Hematopoietic multipotent progenitor cell treated with erythropoietin and hydrocortisone succinate and interleukin-3 and kit ligand, for 4 days (in vitro differentiated cells): ENCODE results near the gene IFT25.
"Not testable (repeated sequence)": the region's sequence is repeated elsewhere in the genome, so short reads cannot be mapped to it uniquely, and the experiment has no call there.

Experiments
- DNase-seq: peaks from one replicate; pipeline ENCODE4 v3.0.0-alpha.2; 2015

IFT25 gene

DNA sequence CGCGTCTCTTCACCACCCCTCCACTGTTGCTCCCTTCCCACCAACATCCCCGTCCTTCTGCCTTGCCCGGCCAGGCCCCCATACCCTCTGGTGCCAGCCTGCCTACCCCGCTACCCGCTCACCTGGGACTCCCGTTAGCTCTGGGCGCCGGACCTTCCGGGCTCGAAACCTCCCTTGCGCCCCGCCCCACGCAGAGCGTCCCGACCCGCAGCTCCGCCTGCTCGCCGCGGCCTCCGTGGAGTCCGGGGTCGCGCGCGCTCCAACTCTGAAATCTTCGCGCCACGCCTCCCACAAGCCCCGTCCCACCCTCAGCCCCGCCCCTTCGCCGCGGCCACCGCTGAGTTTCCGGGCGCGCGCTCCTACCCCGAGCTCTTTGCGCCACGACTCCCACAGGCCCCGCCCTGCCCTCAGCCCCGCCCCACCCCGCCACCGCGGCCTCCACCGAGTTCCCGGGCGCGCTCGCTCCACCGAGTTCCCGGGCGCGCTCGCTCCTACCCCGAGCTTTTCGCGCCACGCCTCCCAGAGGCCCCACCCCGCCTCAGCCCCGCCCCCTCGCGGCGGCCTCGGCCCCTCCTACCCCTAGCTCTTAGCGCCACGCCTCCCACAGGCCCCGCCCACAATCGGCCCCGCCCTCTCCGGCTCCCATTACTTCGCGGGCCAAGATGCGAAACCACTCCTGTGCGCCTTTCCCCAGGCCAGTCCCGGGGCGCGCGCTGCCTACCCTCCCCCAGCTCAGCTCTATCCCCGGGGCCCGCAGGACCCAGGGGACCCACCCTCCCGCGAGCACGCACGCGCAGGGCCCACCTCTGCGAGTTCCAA is at the start of gene IFT25:
Gene IFT25, minus strand, starts transcription at position 267 of the 819 bp plus-strand sequence. CDS start 5,617 bp downstream, outside the sequence.
- DNase-seq = peak; percentile 96

DNA sequence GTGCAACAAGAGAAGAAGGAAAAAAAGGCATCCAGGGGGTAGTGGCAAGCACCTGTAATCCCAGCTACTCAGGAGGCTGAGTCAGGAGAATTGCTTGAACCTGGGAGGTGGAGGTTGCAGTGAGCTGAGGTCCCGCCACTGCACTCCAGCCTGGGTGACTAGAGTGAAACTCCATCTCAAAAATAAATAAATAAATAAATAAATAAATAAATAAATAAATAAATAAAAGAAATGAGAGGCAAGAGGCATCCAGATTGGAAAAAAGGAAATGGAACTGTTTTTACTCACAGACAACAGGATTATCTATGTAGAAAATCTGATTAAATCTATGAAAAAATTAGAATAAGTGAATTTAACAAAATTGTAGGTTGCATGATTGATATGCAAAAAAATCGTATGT is 49.0 kb upstream of the IFT25 start:
- DNase-seq = not testable (repeated sequence)

DNA sequence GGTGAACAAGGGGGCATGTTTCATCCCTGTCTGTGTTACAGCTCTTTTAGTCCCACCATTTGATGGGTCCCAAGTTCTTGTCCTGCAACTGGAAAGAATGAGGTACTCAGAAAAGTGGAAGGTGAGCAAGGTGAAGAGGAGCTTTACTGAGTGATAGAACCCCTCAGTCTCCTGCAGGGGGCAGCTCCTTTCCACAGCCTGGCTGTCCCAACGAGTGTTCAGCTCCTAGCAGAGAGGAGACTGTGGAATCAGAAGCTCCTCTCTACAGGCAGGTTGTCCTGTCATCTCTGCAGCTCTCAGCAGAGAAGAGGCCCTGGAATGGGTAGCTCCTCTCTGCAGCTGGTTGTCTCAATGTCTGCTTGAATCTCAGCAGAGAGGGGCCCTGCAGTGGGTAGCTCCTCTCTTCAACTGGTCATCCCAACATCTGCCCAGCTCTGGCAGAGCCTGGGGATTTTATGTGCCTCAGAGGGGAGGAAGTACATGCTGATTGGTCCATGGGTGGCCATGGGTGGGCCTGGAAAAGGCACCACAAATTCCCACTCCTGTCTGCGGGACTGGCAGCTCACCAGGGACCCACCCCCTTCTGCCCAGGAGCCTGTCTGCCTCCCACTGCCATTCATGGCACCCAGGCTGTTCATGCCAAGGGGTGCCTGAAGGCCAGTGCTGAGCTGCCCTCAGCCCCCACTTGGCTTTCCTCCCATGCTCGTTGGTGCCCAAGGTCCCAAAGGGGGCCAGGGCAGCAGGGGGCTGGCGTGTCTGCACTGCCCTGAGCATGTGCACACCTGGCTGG is 46.8 kb upstream of the IFT25 start:
- DNase-seq = no peak

DNA sequence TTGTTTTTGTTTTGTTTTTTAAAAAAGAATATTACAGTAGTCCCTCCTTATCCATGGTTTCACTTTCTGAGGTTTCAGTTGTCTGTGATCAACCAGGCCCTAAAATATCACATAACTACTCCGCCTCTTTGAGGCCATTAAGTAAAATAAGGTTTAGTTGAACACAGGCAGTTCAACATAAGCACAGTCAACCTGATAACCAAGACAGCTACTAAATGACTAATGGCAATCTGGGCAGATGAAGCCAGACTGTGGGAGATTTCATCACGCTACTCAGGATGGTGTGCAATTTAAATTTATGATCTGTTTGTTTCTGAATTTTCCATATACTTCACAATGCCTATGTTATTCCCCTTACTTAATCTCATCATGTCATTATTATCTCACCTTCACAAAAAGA is 42.4 kb upstream of the IFT25 start:
- no peak for DNase-seq

DNA sequence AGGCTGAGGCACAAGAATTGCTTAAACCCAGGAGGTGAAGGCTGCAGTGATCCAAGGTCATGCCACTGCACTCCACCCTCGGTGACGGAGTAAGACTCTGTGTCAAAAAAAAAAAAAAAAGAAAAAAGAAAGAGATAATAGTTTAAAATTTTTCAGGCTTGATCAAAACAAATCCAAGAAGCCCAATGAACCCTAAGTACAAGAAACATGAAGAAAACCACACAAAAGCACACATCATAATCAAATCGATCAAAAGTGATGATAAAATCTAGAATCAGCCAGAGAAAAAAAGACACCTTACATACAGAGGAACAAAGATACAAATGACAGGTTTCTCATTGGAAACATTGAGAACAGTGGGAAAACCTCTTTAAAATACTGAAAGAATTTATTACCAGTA is 41.0 kb upstream of the IFT25 start:
- no peak for DNase-seq

DNA sequence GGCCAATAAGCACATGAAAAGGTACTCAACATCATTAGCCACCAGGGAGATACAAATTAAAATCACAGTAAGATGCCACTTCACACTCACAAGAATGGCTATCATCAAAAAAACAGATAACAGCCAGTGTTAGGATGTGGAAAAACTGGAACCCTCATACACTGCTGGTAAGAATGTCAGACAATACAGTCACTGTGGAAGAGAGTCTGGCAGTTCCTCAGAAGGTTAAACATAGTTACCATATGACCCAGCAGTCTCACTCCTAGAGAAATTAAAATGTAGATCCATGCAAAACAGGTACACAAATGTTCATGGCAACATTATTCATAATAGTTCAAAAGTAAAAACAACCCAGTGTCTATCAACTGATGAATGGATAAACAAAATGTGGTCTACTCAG is 39.2 kb upstream of the IFT25 start:
- no peak for DNase-seq

DNA sequence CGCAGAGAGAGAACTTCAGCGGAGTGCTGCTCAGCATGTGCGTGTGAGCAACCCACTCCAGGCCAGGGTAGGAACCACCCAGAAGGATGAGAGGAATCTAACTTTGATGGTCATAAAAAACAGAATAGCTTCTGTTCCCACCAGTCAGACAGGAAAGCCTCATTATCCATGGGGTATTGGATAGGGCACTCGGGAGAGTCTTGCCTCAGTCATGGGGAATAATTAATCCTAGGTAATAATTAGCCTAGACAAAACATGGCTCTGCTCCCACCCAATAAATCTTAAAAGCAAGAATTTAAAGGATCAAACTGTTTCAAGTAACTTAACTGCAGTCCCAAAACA is 37.2 kb upstream of the IFT25 start:
- no peak for DNase-seq

DNA sequence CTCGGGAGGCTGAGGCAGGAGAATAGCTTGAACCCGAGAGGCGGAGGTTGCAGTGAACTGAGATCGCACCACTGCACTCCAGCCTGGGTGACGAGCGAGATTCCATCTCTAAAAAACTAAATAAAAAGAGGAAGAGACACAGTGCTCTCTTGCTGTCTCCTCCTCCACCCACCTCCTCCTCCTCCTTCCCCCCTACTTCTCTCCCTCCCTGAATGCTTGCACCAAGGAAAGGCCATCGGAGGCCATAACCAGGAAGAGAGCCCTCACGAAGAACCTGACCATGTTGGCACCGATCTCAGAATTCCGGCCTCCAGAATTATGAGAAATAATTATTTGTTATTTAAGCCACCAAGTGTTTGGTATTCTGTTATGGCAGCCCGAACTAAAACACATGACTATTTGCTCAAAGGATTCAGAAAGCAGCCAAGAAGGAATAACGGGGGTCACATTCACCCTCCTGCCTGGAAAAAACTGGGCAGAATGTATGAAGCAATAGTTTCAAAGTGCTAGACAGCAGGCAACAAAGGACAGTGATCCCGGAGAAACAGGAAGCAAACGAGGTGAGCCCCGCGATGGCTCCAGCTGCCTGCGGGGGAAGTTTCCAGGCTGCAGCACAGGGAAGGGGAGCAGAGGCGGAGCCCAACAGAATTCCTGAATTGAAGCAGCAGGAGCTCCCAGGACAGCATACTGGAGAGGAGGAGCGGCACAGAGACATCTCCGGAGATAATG is 36.7 kb upstream of the IFT25 start:
- DNase-seq = peak; percentile 56

DNA sequence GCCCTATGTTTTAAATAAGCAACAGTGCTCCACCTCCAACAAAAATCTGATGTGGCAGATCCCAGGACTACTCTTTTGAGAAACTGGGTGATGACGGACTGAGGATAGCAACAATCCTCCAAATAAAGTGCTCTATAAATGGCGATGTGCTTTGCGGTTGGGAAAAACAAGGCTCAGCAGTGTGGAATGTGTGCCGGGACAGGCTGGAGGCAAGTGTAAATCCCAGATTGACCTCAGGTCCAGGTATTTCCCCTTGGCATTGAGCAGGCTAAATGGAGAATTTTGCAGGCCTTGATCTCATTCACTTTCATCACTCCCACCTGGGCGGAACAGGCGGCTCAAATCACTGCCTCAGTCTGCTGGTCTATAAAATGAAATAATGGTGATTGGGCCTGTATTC is 35.7 kb upstream of the IFT25 start:
- no peak for DNase-seq

DNA sequence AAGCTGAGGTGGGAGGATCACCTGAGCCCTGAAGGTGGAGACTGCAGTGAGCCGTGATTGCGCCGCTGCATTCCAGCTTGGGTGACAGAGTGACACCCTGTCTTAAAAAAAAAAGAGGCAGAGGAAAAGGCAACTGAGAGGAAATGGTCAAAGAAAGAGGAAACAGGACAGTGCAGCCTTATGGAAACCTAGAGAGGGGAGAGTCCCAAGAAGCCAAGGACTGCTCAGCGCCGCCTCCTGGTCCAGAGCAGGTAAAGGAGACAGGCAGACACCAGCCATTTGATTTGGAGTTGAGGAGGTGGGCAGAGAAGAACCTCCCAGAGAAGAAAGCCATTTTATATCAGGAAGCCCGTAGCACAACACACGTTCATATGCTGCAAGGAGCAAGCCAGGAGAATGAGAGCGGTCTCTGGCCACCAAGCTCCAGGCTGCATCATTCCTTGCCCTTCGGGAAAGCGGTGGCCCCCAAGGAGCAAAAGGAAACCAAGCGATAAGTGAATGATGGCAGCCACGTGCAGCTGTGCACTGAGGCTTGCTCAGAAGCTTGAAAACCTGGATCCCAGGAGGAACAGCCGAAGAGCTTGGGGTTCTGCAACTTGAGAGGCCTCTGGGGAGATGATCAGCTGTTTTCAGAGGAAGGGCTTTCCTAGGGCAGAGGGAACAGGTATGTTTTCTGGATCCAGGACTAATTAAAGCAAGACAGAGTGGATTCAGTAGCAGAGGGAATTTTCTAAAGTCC is 34.4 kb upstream of the IFT25 start:
- no peak for DNase-seq

DNA sequence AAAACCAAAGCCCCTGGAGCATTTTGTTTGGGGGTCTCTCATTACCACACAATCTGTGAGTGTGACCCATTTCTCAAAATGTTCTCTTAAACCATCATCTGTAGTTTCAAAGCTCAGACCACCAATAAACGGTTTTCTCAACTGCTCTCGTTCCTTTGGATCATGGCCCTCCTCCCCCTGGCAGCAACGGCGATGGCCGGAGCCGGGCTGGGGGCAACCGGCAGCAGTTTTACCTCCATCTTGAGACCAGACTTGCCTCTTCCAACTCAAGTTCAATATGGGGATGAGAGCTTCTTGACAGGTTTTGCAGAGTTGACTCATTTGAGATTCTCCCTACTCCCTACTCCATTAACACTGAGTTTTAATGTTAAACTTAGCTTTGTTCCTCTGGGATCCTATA is 30.4 kb upstream of the IFT25 start:
- no peak for DNase-seq

DNA sequence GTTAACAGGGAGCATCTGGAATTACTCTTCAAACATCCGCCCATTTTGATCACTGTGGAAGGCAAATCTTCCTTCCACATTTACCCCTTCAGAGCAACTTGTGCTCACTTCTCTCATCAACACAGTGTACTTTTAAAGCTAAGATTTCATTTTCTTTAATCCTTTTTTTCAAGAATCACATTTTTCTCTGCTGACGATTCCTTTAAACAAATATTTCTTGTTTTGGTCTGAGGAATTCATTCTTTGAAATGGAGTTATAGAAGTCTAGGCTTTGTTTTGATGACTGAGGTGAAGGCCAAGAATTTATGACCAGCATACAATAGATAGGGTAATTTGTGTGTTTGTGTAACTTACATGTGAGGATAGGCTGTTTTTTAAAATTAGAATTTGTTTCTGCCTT is 26.2 kb upstream of the IFT25 start:
- no peak for DNase-seq

DNA sequence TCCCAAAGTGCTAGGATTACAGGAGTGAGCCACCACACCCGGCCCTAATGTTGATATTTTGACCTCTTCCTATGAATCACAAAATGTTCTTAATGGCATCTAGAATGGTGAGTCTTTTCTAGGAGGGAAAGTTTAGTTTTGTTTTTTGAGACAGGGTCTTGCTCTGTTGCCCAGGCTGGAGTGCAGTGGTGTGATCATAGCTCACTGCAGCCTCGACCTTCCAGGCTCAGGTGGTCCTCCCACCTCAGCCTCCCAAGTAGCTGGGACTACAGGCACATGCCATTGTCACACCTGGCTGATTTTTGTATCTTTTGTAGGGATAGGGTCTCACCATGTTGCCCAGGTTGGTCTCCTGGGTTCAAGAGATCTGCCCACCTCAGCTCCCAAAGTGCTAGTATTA is 23.8 kb upstream of the IFT25 start:
- DNase-seq = not testable (repeated sequence)

DNA sequence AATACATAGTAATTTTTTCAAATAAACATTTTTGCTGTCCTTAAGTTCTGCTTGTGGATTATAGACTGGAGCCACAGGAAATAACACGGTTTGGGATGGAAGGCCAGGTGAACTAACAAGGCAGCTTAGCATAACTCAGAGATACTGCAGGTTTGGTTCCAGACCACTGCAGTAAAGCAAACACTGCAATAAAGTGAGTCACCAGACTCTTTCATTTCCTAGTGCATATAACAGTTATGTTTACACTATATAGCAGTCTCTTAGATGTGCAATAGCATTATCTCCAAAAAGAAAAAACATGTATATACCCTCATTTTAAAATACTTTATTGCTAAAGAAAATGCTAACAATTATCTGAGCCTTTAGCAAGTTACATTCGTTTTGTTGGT is 22.6 kb upstream of the IFT25 start:
- DNase-seq = no peak

DNA sequence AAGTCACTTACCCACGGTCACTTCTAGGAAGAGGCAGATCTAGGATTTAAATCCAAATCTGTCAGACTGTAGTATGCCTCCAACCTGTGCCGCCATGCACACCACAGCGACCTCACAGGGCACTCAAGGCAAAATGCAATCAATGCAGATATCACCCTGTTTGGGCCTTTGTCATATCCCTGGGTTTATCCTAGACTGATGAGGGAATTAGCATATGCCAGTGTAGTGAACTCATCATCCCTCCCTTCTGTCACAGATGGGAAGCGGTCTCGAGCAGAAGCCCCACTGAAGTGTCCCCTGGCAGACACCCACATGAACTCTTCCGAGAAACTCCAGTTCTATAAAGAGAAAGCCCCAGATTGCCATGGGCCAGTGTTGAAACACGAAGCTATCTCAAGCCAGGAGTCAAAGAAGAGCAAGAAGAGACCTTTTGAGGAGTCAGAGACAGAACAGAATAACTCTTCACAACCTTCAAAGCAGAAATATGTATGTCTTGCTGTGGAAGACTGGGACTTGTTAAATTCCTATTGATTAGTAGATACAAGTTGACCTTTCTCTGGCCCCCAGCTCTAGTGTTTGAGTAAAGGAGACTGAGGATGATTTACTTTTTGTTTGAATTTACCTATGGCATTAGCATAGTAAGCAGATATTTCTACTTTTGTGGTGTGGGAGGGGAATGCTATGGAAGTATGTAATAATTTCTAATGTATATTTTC is 22.1 kb upstream of the IFT25 start:
- DNase-seq = no peak

DNA sequence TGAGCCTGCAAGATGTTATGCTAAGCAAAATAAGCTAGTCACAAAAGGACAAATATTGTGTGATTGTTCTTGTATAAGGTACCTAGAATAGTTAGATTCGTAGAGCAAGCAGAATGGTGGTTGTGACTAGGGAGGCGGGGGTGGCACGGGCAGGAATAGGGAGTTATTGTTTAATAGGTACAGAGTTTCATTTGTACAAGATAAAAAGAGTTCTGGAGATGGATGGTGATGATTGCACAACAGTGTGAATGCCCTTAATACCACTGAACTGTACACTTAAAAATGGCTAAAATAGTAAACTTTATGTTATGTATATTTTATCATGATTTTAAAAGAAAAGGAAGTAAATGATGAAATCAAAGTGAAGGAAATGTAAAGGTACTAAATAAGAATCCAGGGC is 21.3 kb upstream of the IFT25 start:
- DNase-seq = no peak

DNA sequence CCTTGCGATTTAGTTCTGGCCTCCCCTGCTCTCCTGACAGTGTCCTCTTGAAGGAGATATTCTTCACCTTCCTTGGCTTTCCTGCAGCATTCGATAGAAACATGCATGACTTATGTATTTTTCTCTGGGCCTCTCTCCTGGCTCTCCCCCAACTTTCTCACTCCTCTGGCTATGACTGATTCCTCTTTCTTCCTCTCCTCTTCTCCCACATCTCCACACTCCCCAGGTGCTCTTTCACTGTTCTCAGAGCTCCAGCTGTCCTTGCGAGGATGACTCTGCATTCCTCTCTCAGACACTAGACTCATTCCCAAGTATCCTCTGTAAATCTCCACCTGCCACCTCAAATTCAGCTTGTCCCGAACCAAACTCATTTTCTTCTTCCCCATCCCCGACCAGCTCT is 18.6 kb upstream of the IFT25 start:
- DNase-seq = no peak

DNA sequence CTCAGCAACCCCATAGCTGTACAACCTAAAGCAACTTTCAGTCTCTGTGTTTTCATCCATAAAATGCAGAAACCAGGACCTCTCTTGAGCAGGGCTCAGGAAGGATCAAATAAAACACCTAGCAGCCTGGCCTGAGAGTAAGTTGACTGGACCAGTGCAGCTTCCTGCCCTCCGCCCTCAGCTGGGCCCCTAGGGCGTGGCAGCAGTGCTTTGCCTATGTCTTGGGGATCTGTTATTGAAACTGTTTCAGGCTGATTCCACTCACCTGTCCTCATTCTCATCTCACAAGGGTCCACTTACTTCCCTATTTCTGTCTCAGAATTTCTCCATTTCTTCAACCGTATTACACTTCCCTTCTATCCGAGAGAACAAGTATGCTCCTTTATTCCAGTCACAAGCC is 18.0 kb upstream of the IFT25 start:
- no peak for DNase-seq

DNA sequence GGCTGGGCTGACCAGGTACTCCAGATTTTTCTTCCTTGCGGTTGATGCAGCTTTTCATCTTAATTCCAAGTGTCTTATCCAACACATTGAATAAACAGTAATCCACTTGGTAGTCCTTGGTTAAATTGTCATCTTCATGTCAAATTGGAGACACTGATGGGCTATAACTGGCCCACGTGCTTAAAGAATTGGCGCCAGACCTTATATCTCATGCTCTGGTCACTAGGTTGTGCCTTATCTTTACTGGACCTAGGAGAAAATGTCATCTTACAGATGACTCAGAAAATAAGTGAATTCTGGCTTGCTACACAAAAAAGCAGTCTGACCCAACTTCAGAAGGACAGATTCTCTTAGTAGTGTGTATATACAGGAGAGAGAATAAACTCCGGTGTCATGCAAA is 16.9 kb upstream of the IFT25 start:
- DNase-seq = no peak

DNA sequence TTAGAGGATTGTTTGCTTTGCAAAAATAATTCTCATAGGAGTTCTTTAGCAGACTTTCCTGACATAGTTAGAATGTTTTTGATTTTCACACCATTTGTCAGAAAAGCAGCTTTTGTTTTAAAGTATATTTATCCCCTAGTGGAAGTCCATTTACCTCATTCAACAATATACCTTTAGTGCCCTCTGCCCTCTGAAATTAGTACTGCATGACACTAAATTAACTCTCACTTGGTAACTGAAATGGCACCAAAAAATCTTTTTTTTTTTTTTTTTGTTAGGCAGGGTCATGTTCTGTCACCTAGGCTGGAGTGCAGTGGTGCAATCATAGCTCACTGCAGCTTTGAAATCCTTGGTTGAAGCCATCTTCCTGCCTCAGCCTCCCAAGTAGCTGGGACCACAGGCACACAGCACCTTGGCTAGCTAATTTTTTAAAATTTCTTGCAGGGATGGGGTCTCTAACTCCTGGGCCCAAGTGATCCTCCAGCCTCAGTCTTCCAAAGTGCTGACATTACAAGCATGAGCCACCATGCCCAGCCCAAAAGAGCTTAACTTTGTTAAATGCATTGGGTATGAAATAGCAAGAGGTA is 14.3 kb upstream of the IFT25 start:
- peak; percentile 78 for DNase-seq

DNA sequence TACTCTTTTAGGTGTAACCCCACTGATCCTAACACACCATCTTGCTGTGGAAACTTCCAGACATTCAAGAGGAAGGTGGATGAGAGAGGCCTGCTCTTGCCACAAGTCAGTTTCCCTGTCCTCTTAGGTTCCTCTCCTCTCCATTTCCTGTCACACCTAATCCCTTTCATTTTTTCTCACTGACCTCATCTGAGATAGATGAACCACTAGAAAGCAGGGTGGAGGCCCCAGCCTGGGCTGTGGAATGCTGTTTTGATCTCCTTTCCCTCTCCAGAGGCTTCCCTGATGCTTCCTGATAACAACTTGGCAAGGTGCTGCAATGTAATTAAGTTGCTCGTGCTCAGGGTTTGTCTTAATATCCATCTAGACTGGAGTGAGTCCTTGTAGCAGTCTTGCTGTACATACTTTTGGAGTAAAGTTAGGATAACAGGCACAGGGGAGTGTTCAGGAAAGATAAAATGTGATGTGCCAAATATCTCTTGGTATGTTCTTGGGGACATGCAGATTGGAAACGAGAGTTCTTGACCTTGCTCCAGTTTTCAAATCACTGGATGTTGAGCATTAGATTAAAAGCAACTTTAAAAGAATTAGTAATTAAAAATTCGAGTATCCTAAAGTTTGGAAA is 11.8 kb upstream of the IFT25 start:
- no peak for DNase-seq
